Activated CD4-positive, CD25-positive, alpha-beta regulatory T cell (primary cell): ENCODE data around the gene TNFAIP1.
"Not testable (repeated sequence)": the region's sequence is repeated elsewhere in the genome, so short reads cannot be mapped to it uniquely, and the experiment has no call there.

Source experiments
- DNase-seq, 4 experiments: peaks; one replicate each; lab custom pipeline; 2025; lab: John Stamatoyannopoulos, UW

Gene TNFAIP1

GRCh38 chr17:28325211-28325610 lies 10.3 kb upstream of the TNFAIP1 start:
- no peak for DNase-seq

GRCh38 chr17:28326114-28326513 lies 9.4 kb upstream of the TNFAIP1 start:
- DNase-seq: no peak

- no peak for DNase-seq
These were observed 8.4 kb upstream of the TNFAIP1 start for GRCh38 chr17:28327031-28327607.

- DNase-seq: no peak
These were observed 7.9 kb upstream of the TNFAIP1 start for GRCh38 chr17:28327709-28328108.

GRCh38 chr17:28328325-28328724 lies 7.2 kb upstream of the TNFAIP1 start:
- DNase-seq: no peak

- DNase-seq: no peak
These were observed 4.9 kb upstream of the TNFAIP1 start for GRCh38 chr17:28330671-28331070.

- no peak for DNase-seq
These were observed 3.6 kb upstream of the TNFAIP1 start for GRCh38 chr17:28331891-28332420.

GRCh38 chr17:28333083-28333746 lies 2.3 kb upstream of the TNFAIP1 start:
- DNase-seq: no peak

- DNase-seq: no peak
These were observed 1.4 kb upstream of the TNFAIP1 start for GRCh38 chr17:28334171-28334570.

- no peak for DNase-seq
These were observed 828 bp upstream of the TNFAIP1 start for GRCh38 chr17:28334666-28335200.

- no peak for DNase-seq
These were observed 654 bp downstream of the TNFAIP1 start for GRCh38 chr17:28335959-28336871.

GRCh38 chr17:28338056-28338768 lies 2.7 kb downstream of the TNFAIP1 start:
- no peak for DNase-seq

GRCh38 chr17:28338769-28339212 lies 3.2 kb downstream of the TNFAIP1 start:
- not testable (repeated sequence) for DNase-seq

GRCh38 chr17:28339431-28339830 lies 3.9 kb downstream of the TNFAIP1 start:
- DNase-seq: no peak

- DNase-seq: no peak
These were observed 4.8 kb downstream of the TNFAIP1 start for GRCh38 chr17:28340374-28340773.

GRCh38 chr17:28341516-28341915 lies 6.0 kb downstream of the TNFAIP1 start:
- no peak for DNase-seq

GRCh38 chr17:28342313-28342712 lies 6.8 kb downstream of the TNFAIP1 start:
- no peak for DNase-seq

GRCh38 chr17:28343491-28343932 lies 8.0 kb downstream of the TNFAIP1 start:
- DNase-seq: no peak

GRCh38 chr17:28344011-28344410 lies 8.4 kb downstream of the TNFAIP1 start:
- no peak for DNase-seq

GRCh38 chr17:28344435-28344901 lies 8.9 kb downstream of the TNFAIP1 start:
- DNase-seq: no peak

- no peak for DNase-seq
These were observed 10.0 kb downstream of the TNFAIP1 start for GRCh38 chr17:28345419-28346198.
